HEK293 (cell line): ENCODE results near the gene STOX2.

Experiments
- ELK4 ChIP-seq: IDR thresholded peaks from 2 replicates; pipeline ENCODE4 v1.6.1; 2011; ENCODE audit warnings: mild to moderate bottlenecking, low read depth, low read length, borderline replicate concordance
- SCRT2 ChIP-seq: fragments of 450-650 bp; formaldehyde crosslinking; IDR thresholded peaks from 2 replicates; pipeline ENCODE4 v1.5.1; 2016; ENCODE audit warnings: missing biosample characterization, missing genetic modification characterization
- ZNF138 ChIP-seq: fragments of 450-650 bp; formaldehyde crosslinking; IDR thresholded peaks from 2 replicates; pipeline ENCODE4 v1.5.1; 2016; ENCODE audit warnings: missing biosample characterization, missing genetic modification characterization, borderline replicate concordance
- ZNF184 ChIP-seq: fragments of 450-650 bp; IDR thresholded peaks from 2 replicates; pipeline ENCODE4 v1.5.1; 2018; ENCODE audit warnings: missing biosample characterization, mild to moderate bottlenecking, missing genetic modification characterization
- ZNF274 ChIP-seq, 2 experiments: fragments of 200-500 bp in 1 of 2; fragments of 450-650 bp in 1 of 2; sonication (Bioruptor generic) in 1 of 2; formaldehyde crosslinking in 1 of 2; IDR thresholded peaks; 2 replicates each; pipeline versions ENCODE4 v1.5.1 to v1.6.1; 2014 to 2016; ENCODE audit warnings: borderline replicate concordance in 1 of 2, inconsistent platforms in 1 of 2, low read length in 1 of 2, missing biosample characterization in 1 of 2, missing genetic modification characterization in 1 of 2
- ZNF670 ChIP-seq: fragments of 450-650 bp; formaldehyde crosslinking; IDR thresholded peaks from 2 replicates; pipeline ENCODE4 v1.5.1; 2016; ENCODE audit warnings: missing biosample characterization, missing genetic modification characterization, low read depth
- ZSCAN18 ChIP-seq: fragments of 450-650 bp; formaldehyde crosslinking; IDR thresholded peaks from 2 replicates; pipeline ENCODE4 v1.5.1; 2016; ENCODE audit warnings: missing biosample characterization, missing genetic modification characterization
- ZSCAN30 ChIP-seq: fragments of 450-650 bp; IDR thresholded peaks from 2 replicates; pipeline ENCODE4 v1.5.1; 2018; ENCODE audit warnings: missing biosample characterization, mild to moderate bottlenecking, missing genetic modification characterization, moderate library complexity
- TF ChIP-seq, protein P1 (sequence below): fragments of 450-650 bp; formaldehyde crosslinking; IDR thresholded peaks from 2 replicates; pipeline ENCODE4 v1.5.1; 2016; ENCODE audit warnings: missing biosample characterization, missing genetic modification characterization, borderline replicate concordance
- TF ChIP-seq, protein P2 (sequence below): fragments of 450-650 bp; formaldehyde crosslinking; IDR thresholded peaks from 2 replicates; pipeline ENCODE4 v1.5.1; 2016; ENCODE audit warnings: missing biosample characterization, missing genetic modification characterization

DNA sequence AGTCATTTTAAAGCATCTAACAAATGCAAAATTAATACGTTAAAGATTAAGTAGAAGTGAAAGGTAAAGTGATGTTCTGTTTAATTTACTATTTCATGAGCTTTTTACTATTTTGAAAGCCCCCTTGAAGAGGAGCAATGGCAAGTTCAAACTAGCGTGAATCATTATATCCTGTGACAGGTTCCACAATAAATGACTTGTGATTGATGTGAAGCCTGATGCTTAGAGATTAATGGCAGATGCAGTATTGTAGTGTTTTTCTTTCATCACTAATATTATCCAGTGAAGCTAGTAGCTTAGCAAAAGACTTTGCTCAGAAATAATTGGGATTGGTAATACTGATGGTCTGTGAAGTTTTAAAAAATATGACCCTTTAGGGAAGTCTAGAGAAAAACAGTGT, 57.3 kb downstream of the STOX2 start:
- TF ChIP-seq ZSCAN18 (tag by site-specific recombination) (no peak), ZSCAN30 (tag by site-specific recombination) (no peak), ZNF274 (IDR thresholded peaks at IDR 0.05; ENCODE audit: low read length) (no peak), ZNF274 (tag by site-specific recombination; IDR thresholded peaks at IDR 0.05; ENCODE audit: borderline replicate concordance) (no peak), SCRT2 (tag by site-specific recombination) (no peak), ZNF138 (no peak), ZNF670 (tag by site-specific recombination) (no peak), ZNF184 (no peak), ELK4 (no peak)
- TF ChIP-seq, protein P1, sequence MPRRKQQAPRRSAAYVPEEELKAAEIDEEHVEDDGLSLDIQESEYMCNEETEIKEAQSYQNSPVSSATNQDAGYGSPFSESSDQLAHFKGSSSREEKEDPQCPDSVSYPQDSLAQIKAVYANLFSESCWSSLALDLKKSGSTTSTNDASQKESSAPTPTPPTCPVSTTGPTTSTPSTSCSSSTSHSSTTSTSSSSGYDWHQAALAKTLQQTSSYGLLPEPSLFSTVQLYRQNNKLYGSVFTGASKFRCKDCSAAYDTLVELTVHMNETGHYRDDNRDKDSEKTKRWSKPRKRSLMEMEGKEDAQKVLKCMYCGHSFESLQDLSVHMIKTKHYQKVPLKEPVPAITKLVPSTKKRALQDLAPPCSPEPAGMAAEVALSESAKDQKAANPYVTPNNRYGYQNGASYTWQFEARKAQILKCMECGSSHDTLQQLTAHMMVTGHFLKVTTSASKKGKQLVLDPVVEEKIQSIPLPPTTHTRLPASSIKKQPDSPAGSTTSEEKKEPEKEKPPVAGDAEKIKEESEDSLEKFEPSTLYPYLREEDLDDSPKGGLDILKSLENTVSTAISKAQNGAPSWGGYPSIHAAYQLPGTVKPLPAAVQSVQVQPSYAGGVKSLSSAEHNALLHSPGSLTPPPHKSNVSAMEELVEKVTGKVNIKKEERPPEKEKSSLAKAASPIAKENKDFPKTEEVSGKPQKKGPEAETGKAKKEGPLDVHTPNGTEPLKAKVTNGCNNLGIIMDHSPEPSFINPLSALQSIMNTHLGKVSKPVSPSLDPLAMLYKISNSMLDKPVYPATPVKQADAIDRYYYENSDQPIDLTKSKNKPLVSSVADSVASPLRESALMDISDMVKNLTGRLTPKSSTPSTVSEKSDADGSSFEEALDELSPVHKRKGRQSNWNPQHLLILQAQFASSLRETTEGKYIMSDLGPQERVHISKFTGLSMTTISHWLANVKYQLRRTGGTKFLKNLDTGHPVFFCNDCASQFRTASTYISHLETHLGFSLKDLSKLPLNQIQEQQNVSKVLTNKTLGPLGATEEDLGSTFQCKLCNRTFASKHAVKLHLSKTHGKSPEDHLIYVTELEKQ (tag by site-specific recombination): no peak
- TF ChIP-seq, protein P2, sequence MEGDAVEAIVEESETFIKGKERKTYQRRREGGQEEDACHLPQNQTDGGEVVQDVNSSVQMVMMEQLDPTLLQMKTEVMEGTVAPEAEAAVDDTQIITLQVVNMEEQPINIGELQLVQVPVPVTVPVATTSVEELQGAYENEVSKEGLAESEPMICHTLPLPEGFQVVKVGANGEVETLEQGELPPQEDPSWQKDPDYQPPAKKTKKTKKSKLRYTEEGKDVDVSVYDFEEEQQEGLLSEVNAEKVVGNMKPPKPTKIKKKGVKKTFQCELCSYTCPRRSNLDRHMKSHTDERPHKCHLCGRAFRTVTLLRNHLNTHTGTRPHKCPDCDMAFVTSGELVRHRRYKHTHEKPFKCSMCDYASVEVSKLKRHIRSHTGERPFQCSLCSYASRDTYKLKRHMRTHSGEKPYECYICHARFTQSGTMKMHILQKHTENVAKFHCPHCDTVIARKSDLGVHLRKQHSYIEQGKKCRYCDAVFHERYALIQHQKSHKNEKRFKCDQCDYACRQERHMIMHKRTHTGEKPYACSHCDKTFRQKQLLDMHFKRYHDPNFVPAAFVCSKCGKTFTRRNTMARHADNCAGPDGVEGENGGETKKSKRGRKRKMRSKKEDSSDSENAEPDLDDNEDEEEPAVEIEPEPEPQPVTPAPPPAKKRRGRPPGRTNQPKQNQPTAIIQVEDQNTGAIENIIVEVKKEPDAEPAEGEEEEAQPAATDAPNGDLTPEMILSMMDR (tag by site-specific recombination): no peak
